Natural killer cell (primary cell): ENCODE measurements around the gene POLR2F. TPM values are rescaled to one million over a fixed set of nuclear protein-coding genes. Genes with fewer than 3 reads are reported as not detected.

Experiments used
- ATAC-seq, 3 donors: fragments of 150-1000 bp in 2 of 3; fragments of 200-7000 bp in 1 of 3; cut with Tn5 transposase; 1 replicate in 1 of 3; 2 replicates in 2 of 3; pipeline ENCODE4 v1.10.0; 2021; ENCODE audit warnings: mild to moderate bottlenecking in 2 of 3, moderate library complexity in 2 of 3
- DNase-seq, 2 donors: peaks; one replicate each; pipeline versions ENCODE4 v3.0.0 to v3.0.0-alpha.2; 2013 to 2021; ENCODE audit warnings: mixed read lengths in 1 of 2
- H3K27ac ChIP-seq: one replicate; pipeline ENCODE4 v1.5.1; 2013; ENCODE audit warnings: mild to moderate bottlenecking, low read length
- H3K27me3 ChIP-seq: one replicate; pipeline ENCODE4 v1.6.1; 2013; ENCODE audit warnings: low read length; ENCODE audit not compliant: control insufficient read depth, insufficient read depth
- H3K36me3 ChIP-seq: one replicate; pipeline ENCODE4 v1.6.1; 2013; ENCODE audit warnings: low read length; ENCODE audit not compliant: control insufficient read depth, insufficient read depth
- H3K4me1 ChIP-seq: one replicate; pipeline ENCODE4 v1.6.1; 2013; ENCODE audit warnings: low read length; ENCODE audit not compliant: control insufficient read depth, insufficient read depth
- H3K4me3 ChIP-seq: one replicate; pipeline ENCODE4 v1.5.1; 2013; ENCODE audit warnings: low read length
- H3K9me3 ChIP-seq: one replicate; pipeline ENCODE4 v1.6.1; 2013; ENCODE audit warnings: low read length; ENCODE audit not compliant: control insufficient read depth, insufficient read depth
- H3K27ac Mint-ChIP-seq, 2 donors: one replicate each; pipeline ENCODE4 v1.8.0; 2022; ENCODE audit warnings: mild to moderate bottlenecking in 2 of 2, mixed read lengths in 2 of 2, moderate library complexity in 1 of 2
- H3K27me3 Mint-ChIP-seq, 2 donors: one replicate each; pipeline ENCODE4 v1.8.0; 2022; ENCODE audit warnings: low read depth in 2 of 2, mixed read lengths in 2 of 2
- H3K36me3 Mint-ChIP-seq: one replicate; pipeline ENCODE4 v1.8.0; 2022; ENCODE audit warnings: mixed read lengths
- H3K4me1 Mint-ChIP-seq, 2 donors: one replicate each; pipeline ENCODE4 v1.8.0; 2022; ENCODE audit warnings: mixed read lengths in 2 of 2
- H3K4me3 Mint-ChIP-seq: one replicate; pipeline ENCODE4 v1.8.0; 2022; ENCODE audit warnings: mild to moderate bottlenecking, moderate library complexity, mixed read lengths
- H3K9me3 Mint-ChIP-seq, 2 donors: one replicate each; pipeline ENCODE4 v1.8.0; 2022; ENCODE audit warnings: mixed read lengths in 2 of 2
- CTCF ChIP-seq: fragments of 200-600 bp; IDR thresholded peaks from one replicate; pipeline ENCODE4 v1.8.0; 2022; ENCODE audit warnings: antibody characterized with exemption
- WGBS: methylation state at CpG from one replicate; pipeline ENCODE4 v1.1.7; 2013; ENCODE audit warnings: missing lambda C conversion rate; ENCODE audit not compliant: insufficient coverage; 5-methylcytosine and 5-hydroxymethylcytosine counted together
- intact Hi-C: fragments of 100-400 bp; cut with micrococcal nuclease; formaldehyde crosslinking; loops from one replicate; pipeline ENCODE4 v1.14.2; 2022
- total RNA-seq, 4 donors: library from RNA; stranded (reverse); fragments of 120-200 nt in 1 of 4; gene quantifications; one replicate each; pipeline versions ENCODE4 v1.2.3 to v1.2.4, GENCODE V29; 2013 to 2022

POLR2F gene
- total RNA-seq, 3 donors from 2014 or later (not counting 1 experiment from before 2014, with no cell fraction given), result 38.7 to 40.6 (median 38.8) TPM

GRCh38 chr22:37982938-37983859 is 29.7 kb downstream of the POLR2F start:
- no peak overlapping the region for H3K27ac ChIP-seq
- WGBS, result 91% methylated on average over 83 of the region's 84 CpGs
- Mint-ChIP-seq H3K27ac (no peak overlapping the region), H3K4me1 (peaks cover 0 to 14% of the 10 kb centered on the region in 2 donors), H3K4me3 (no peak overlapping the region), H3K36me3 (no peaks in the 10 kb centered on the region), H3K27me3 (no peaks in the 10 kb centered on the region), H3K9me3 (no peaks in the 10 kb centered on the region)
- no peaks in the 10 kb centered on the region for H3K9me3 ChIP-seq
- no peaks in the 10 kb centered on the region for H3K27me3 ChIP-seq
- intact Hi-C loops, result no loop called here
- peaks cover 4% of the 10 kb centered on the region for H3K36me3 ChIP-seq
- TF ChIP-seq CTCF, result no peak
- H3K4me3 ChIP-seq, result no peak overlapping the region
- no peaks in the 10 kb centered on the region for H3K4me1 ChIP-seq
- ATAC-seq (no peak), DNase-seq (no peak)

- intact Hi-C loops, result no loop called here
- H3K9me3 Mint-ChIP-seq, result no peaks in the 10 kb centered on the region
- peak within 1 kb of the TSS in 1 of 2 donors; percentile 44 for H3K27ac Mint-ChIP-seq
- Histone ChIP-seq H3K4me1 (no peaks in the 10 kb centered on the region), H3K27ac (no peak within 1 kb of the TSS), H3K36me3 (peaks cover 4% of the 10 kb centered on the region), H3K9me3 (no peaks in the 10 kb centered on the region), H3K27me3 (no peaks in the 10 kb centered on the region), H3K4me3 (no peak within 1 kb of the TSS)
- no peak for ATAC-seq
- WGBS, result 81% methylated on average over 28 of the region's 42 CpGs
- H3K4me3 Mint-ChIP-seq, result no peak within 1 kb of the TSS
- H3K4me1 Mint-ChIP-seq, result peaks cover 0 to 14% of the 10 kb centered on the region in 2 donors
- no peaks in the 10 kb centered on the region for H3K27me3 Mint-ChIP-seq
- no peak for DNase-seq
- no peaks in the 10 kb centered on the region for H3K36me3 Mint-ChIP-seq
- no peak for TF ChIP-seq CTCF
Measured at GRCh38 chr22:37983860-37984791, 30.6 kb downstream of the POLR2F start, which contains the start of gene SOX10. TSS of gene SOX10 (minus strand) at chr22:37984555. CDS start at chr22:37983784, 771 bp downstream.

GRCh38 chr22:37985050-37985585 is 31.6 kb downstream of the POLR2F start:
- intact Hi-C loops, result no loop called here
- ATAC-seq (no peak), DNase-seq (no peak)
- H3K4me1 ChIP-seq, result no peaks in the 10 kb centered on the region
- no peaks in the 10 kb centered on the region for H3K27me3 ChIP-seq
- Mint-ChIP-seq H3K4me3 (no peak overlapping the region), H3K36me3 (no peaks in the 10 kb centered on the region), H3K27me3 (no peaks in the 10 kb centered on the region), H3K9me3 (no peaks in the 10 kb centered on the region), H3K4me1 (peaks cover 0 to 14% of the 10 kb centered on the region in 2 donors), H3K27ac (peak overlapping the region in 1 of 2 donors; percentile 44)
- TF ChIP-seq CTCF, result no peak
- H3K36me3 ChIP-seq, result peaks cover 4% of the 10 kb centered on the region
- no peak overlapping the region for H3K27ac ChIP-seq
- whole genome bisulfite sequencing, result 91% methylated on average over 9 of the region's 9 CpGs
- no peak overlapping the region for H3K4me3 ChIP-seq
- H3K9me3 ChIP-seq, result no peaks in the 10 kb centered on the region
